HUES48 (cell line): Measurements from ENCODE around the gene KNTC1.
A peak's percentile ranks its signal among the peaks of the same experiment; 100 is the strongest.
"Not testable (repeated sequence)": the region's sequence is repeated elsewhere in the genome, so short reads cannot be mapped to it uniquely, and the experiment has no call there.

Experiments
- H3K27ac ChIP-seq: one replicate; pipeline ENCODE4 v1.7.0; 2013; ENCODE audit warnings: low read depth, low read length, inconsistent platforms
- H3K27me3 ChIP-seq: 2 replicates; pipeline ENCODE4 v1.6.1; 2013; ENCODE audit warnings: mild to moderate bottlenecking, low read length; ENCODE audit not compliant: control insufficient read depth, insufficient read depth
- H3K36me3 ChIP-seq: 2 replicates; pipeline ENCODE4 v1.6.1; 2013; ENCODE audit warnings: low read length; ENCODE audit not compliant: control insufficient read depth, insufficient read depth
- H3K4me1 ChIP-seq: 2 replicates; pipeline ENCODE4 v1.6.1; 2013; ENCODE audit warnings: mild to moderate bottlenecking, low read length; ENCODE audit not compliant: control insufficient read depth, insufficient read depth
- H3K4me3 ChIP-seq: 2 replicates; pipeline ENCODE4 v1.5.1; 2013; ENCODE audit warnings: mild to moderate bottlenecking, low read depth, low read length
- H3K9ac ChIP-seq: 2 replicates; pipeline ENCODE4 v1.6.1; 2013; ENCODE audit warnings: mild to moderate bottlenecking, low read depth, low read length, moderate library complexity
- H3K9me3 ChIP-seq: 2 replicates; pipeline ENCODE4 v1.6.1; 2013; ENCODE audit warnings: low read length; ENCODE audit not compliant: control insufficient read depth, insufficient read depth

The KNTC1 gene

DNA sequence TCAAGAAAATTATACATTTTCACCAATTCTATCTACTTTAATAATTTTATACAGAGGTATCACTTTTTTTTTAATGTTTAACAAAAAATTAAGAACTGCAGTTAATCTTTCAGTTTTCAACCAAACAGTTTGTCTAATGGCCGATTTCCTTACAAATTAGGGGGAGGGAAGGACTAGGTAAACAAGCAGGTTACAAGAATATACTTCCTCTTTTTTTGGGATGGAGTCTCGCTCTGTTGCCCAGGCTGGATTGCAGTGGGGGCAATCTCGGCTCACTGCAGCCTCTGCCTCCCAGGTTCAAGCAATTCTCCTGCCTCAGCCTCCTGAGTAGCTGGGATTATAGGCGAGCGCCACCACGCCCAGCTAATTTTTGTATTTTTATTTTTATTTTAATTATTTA lies 33.8 kb upstream of the KNTC1 start:
- H3K27me3 ChIP-seq, H3K4me3 ChIP-seq, H3K9ac ChIP-seq, H3K4me1 ChIP-seq, H3K27ac ChIP-seq, H3K9me3 ChIP-seq: not testable (repeated sequence)
- peaks cover 78% of the 10 kb centered on the region for H3K36me3 ChIP-seq

GRCh38 chr12:122495258-122495657 lies 31.8 kb upstream of the KNTC1 start:
- Histone ChIP-seq H3K27me3 (no peaks in the 10 kb centered on the region), H3K36me3 (peaks cover 57% of the 10 kb centered on the region), H3K9me3 (no peaks in the 10 kb centered on the region), H3K4me3 (no peak overlapping the region), H3K9ac (no peak overlapping the region), H3K4me1 (peaks cover 7% of the 10 kb centered on the region; the same call in 1 of the 2 replicates), H3K27ac (no peak overlapping the region)

DNA sequence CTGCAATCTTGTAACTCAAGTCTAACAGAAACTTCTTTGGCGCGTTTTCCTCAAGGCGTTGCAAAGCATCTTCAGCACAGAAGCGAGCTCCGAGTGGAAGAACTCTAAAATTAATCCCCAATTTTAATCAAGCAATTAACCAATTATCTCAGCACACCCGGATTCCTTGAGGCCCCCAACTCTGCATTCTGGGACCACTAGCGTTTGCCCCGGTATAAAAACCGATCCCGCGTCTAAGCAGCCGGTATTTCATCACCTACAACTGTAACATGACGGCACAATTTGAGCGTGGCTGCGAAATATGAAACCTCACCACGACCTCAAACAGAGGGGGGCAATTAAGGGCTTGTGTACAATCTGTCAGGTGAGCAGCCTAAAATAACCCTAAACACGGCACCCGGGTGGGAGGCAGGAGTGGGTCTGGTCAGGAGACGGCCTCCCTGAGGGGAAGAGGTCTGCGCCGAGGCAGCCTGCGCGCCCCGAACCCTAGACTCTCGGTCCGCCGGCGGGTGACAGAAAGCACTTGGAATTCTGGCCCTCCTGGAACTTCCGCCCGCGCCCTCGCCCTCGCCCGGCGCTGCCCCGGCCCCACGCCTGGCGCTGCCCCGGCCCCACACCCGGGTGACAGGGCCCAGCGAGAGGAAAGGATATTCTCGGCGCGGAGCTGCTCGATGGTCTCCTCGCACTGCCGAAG lies 26.9 kb upstream of the KNTC1 start:
- Histone ChIP-seq H3K27me3 (no peaks in the 10 kb centered on the region), H3K4me1 (peaks cover 12% of the 10 kb centered on the region), H3K9ac (peak overlapping the region; percentile 89), H3K9me3 (no peaks in the 10 kb centered on the region), H3K4me3 (peak overlapping the region; percentile 95), H3K27ac (peak overlapping the region; percentile 97), H3K36me3 (peaks cover 42% of the 10 kb centered on the region)

- Histone ChIP-seq H3K4me1 (peaks cover 12% of the 10 kb centered on the region), H3K9me3 (no peaks in the 10 kb centered on the region), H3K36me3 (peaks cover 46% of the 10 kb centered on the region), H3K9ac (peak within 1 kb of the TSS; percentile 89), H3K27me3 (no peaks in the 10 kb centered on the region), H3K27ac (peak within 1 kb of the TSS; percentile 97), H3K4me3 (peak within 1 kb of the TSS; percentile 95)
These were observed 26.2 kb upstream of the KNTC1 start, which contains the start of gene ZCCHC8 for GRCh38 chr12:122500685-122501488. TSS of gene ZCCHC8 (minus strand) at chr12:122500932. CDS start at chr12:122500840, 92 bp downstream.

DNA sequence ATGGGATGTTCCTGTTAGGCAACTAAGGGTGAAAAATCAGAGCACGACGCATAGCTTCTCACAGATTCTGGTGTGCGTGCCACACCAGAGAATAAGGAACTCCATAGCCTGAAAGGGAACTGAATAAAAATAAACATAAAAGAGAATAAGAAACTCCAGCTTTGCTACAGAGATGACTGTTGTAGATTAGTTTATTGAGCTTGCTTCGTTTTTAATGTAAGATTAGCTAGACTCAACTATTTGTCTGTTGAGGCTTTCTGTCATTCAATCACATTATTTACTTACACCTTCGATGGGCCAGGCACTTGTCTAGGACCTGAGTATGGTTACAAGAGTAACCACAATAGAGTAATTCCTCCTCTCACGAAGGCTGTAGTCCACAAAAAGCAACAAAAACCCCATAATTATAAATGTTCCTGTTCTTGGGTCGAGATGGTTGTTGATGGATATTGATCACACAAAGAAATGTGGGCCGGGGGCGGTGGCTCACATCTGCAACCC lies 25.5 kb upstream of the KNTC1 start:
- Histone ChIP-seq H3K36me3 (peaks cover 48% of the 10 kb centered on the region), H3K9ac (peak overlapping the region; percentile 45; the same call in 1 of the 2 replicates), H3K27me3 (no peaks in the 10 kb centered on the region), H3K4me3 (peak overlapping the region; percentile 95), H3K27ac (peak overlapping the region; percentile 97), H3K4me1 (peaks cover 12% of the 10 kb centered on the region), H3K9me3 (no peaks in the 10 kb centered on the region)

GRCh38 chr12:122503147-122503751 lies 23.8 kb upstream of the KNTC1 start:
- H3K27ac ChIP-seq = no peak overlapping the region
- peaks cover 54% of the 10 kb centered on the region for H3K36me3 ChIP-seq
- no peak overlapping the region for H3K4me3 ChIP-seq
- no peak overlapping the region for H3K9ac ChIP-seq
- peaks cover 12% of the 10 kb centered on the region for H3K4me1 ChIP-seq
- no peaks in the 10 kb centered on the region for H3K27me3 ChIP-seq
- no peaks in the 10 kb centered on the region for H3K9me3 ChIP-seq

- peaks cover 5% of the 10 kb centered on the region for H3K4me1 ChIP-seq
- no peaks in the 10 kb centered on the region for H3K9me3 ChIP-seq
- no peak overlapping the region for H3K4me3 ChIP-seq
- H3K9ac ChIP-seq = no peak overlapping the region
- peaks cover 61% of the 10 kb centered on the region for H3K36me3 ChIP-seq
- H3K27me3 ChIP-seq = no peaks in the 10 kb centered on the region
- no peak overlapping the region for H3K27ac ChIP-seq
These were observed 23.1 kb upstream of the KNTC1 start for GRCh38 chr12:122503783-122504590.

DNA sequence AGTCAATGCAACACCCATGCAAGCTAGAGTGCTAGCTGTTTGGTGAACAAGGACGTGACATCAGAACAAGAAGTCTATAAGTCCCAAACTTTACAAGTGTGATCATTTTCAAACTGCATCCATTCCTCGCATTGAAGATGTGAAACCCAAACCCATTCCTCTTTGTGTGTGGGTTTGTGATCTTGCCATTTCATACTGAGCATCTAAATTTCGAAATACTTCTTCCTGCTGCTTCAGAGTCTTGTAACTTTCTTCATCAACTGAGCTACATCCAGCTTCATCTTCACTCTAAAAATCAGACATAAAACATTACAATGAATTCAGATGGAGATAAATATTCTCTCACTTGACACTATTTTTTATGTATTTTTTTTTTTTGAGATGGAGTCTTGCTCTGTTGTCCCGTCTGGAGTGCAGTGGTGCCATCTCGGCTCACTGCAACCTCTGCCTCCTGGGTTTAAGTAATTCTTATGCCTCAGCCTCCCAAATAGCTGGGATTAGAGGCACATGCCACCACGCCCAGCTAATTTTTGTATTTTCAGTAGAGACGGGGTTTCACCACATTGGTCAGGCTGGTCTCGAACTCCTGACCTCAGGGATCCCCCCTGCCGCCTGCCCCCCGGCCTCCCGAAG lies 21.5 kb upstream of the KNTC1 start:
- peaks cover 76% of the 10 kb centered on the region for H3K36me3 ChIP-seq
- H3K27ac ChIP-seq = no peak overlapping the region
- H3K9me3 ChIP-seq = no peaks in the 10 kb centered on the region
- peaks cover 4% of the 10 kb centered on the region for H3K4me1 ChIP-seq
- no peak overlapping the region for H3K4me3 ChIP-seq
- H3K27me3 ChIP-seq = no peaks in the 10 kb centered on the region
- no peak overlapping the region for H3K9ac ChIP-seq

- Histone ChIP-seq H3K4me1 (peaks cover 2% of the 10 kb centered on the region), H3K4me3 (no peak overlapping the region), H3K9ac (no peak overlapping the region), H3K9me3 (no peaks in the 10 kb centered on the region), H3K36me3 (peaks cover 86% of the 10 kb centered on the region), H3K27me3 (no peaks in the 10 kb centered on the region), H3K27ac (no peak overlapping the region)
These were observed 20.6 kb upstream of the KNTC1 start for GRCh38 chr12:122506393-122506938.

DNA sequence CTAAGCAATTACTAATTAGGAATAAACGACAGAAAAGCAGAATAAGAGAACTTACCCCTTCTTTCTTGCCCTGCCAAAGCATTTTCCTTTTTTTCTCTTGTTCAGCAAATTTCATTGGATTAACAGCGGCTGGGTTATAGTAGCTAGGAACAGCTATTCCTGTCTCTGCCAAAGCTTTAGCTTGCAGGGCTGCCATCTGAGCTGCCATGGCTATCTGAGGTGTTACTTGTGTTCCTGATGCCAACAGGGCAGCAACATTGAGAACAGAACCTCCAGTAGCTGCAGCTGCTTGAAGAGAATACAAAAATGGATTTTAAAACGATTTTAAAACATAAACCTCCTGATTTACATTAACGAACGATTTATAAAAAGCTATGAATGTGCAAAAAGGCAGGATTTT lies 18.9 kb upstream of the KNTC1 start:
- Histone ChIP-seq H3K4me3 (no peak overlapping the region), H3K9ac (no peak overlapping the region), H3K36me3 (peaks cover 100% of the 10 kb centered on the region), H3K27me3 (no peaks in the 10 kb centered on the region), H3K4me1 (no peaks in the 10 kb centered on the region), H3K27ac (no peak overlapping the region), H3K9me3 (no peaks in the 10 kb centered on the region)
